Sigmoid colon (tissue), 7 donors: ENCODE results near the gene BLID. TPM values are rescaled to one million over a fixed set of nuclear protein-coding genes. Genes with fewer than 3 reads are reported as not detected.

Experiments used
- DNase-seq: peaks from one replicate; pipeline ENCODE4 v3.0.0-alpha.2; 2019
- H3K27ac ChIP-seq, 4 donors: fragments of 200-600 bp; sonication (generic); one replicate each; pipeline ENCODE4 v1.5.1; 2016 to 2019; ENCODE audit warnings: mild to moderate bottlenecking in 1 of 4
- H3K27me3 ChIP-seq, 3 donors: fragments of 200-600 bp; sonication (generic); one replicate each; pipeline ENCODE4 v1.5.1; 2019; ENCODE audit warnings: mild to moderate bottlenecking in 1 of 3
- H3K36me3 ChIP-seq, 4 donors: fragments of 200-600 bp; sonication (generic); one replicate each; pipeline ENCODE4 v1.5.1; 2016 to 2019
- H3K4me1 ChIP-seq, 4 donors: fragments of 200-600 bp; sonication (generic); one replicate each; pipeline ENCODE4 v1.5.1; 2017 to 2019
- H3K4me3 ChIP-seq, 4 donors: fragments of 200-600 bp; sonication (generic); one replicate each; pipeline ENCODE4 v1.5.1; 2017 to 2019; ENCODE audit warnings: mild to moderate bottlenecking in 2 of 4, moderate library complexity in 1 of 4
- H3K9me3 ChIP-seq, 4 donors: fragments of 200-600 bp in 3 of 4; sonication (generic) in 3 of 4; one replicate each; pipeline versions ENCODE4 v1.5.1 to v1.6.1; 2013 to 2019
- EP300 ChIP-seq, 4 donors: sonication (generic); formaldehyde crosslinking; IDR thresholded peaks; one replicate each; pipeline ENCODE4 v1.6.1; 2017; ENCODE audit warnings: antibody characterized with exemption in 4 of 4
- POLR2A ChIP-seq, 2 donors: fragments of 450-650 bp; IDR thresholded peaks; one replicate each; pipeline ENCODE4 v1.6.1; 2016; ENCODE audit warnings: antibody characterized with exemption in 2 of 2, mild to moderate bottlenecking in 2 of 2, moderate library complexity in 2 of 2
- POLR2AphosphoS5 ChIP-seq, 4 donors: sonication (generic); formaldehyde crosslinking; IDR thresholded peaks; one replicate each; pipeline ENCODE4 v1.6.1; 2017; ENCODE audit warnings: antibody characterized with exemption in 4 of 4
- WGBS, 2 donors: extraction: QIAGEN DNeasy Blood & Tissue Kit; methylation state at CpG; one replicate each; pipeline ENCODE4 v1.1.7; 2013; 5-methylcytosine and 5-hydroxymethylcytosine counted together
- intact Hi-C: fragments of 100-400 bp; cut with DNase I; formaldehyde crosslinking; loops from one replicate; pipeline ENCODE4 v1.15.1; 2023
- polyA plus RNA-seq, 3 donors: library from polyadenylated mRNA; stranded (reverse); fragments of 200-250 nt; gene quantifications; one replicate each; pipeline ENCODE4 v1.2.3, GENCODE V29; 2013
- total RNA-seq, 4 donors: library from RNA; depleted of rRNA; stranded (reverse); fragments of >200 nt; gene quantifications; one replicate each; pipeline ENCODE4 v1.1.0, GENCODE V29; 2016
- TF ChIP-seq, protein P1 (sequence below), 4 experiments: fragments of 450-650 bp in 3 of 4; fragments of 200-600 bp in 1 of 4; IDR thresholded peaks; one replicate each; pipeline ENCODE4 v1.5.1; 2016 to 2019; ENCODE audit warnings: antibody characterized with exemption in 4 of 4, mild to moderate bottlenecking in 3 of 4, moderate library complexity in 2 of 4
- donor health status: healthy with polysubstance abuse.
- donor health status: Bipolar disorder and iron deficiency.
- donor health status: healthy.

Gene BLID
- total and polyA plus RNA-seq, 7 donors: 0.09 to 2.2 (median 1.9) TPM; not detected in 2

DNA sequence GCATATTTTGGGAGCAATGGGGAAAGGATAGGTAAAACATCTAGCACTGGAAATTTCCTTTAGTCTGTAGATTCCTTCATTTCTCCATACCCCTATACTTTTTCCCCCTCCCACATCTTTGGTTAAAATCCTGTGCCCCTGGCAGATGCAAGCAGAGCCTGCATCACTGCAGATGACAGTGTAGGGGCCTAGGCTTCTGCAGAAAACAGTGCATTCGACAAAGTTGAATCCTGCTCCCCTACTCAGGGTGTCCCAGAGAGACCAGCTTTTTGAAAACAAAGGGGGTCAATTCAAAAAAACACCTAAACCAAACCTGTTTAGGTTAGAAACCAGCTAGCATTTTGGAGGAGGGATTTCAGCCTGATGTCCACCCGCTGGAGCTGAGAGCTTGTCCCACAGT, 43.8 kb upstream of the BLID start:
- H3K4me3 ChIP-seq: no peak overlapping the region

DNA sequence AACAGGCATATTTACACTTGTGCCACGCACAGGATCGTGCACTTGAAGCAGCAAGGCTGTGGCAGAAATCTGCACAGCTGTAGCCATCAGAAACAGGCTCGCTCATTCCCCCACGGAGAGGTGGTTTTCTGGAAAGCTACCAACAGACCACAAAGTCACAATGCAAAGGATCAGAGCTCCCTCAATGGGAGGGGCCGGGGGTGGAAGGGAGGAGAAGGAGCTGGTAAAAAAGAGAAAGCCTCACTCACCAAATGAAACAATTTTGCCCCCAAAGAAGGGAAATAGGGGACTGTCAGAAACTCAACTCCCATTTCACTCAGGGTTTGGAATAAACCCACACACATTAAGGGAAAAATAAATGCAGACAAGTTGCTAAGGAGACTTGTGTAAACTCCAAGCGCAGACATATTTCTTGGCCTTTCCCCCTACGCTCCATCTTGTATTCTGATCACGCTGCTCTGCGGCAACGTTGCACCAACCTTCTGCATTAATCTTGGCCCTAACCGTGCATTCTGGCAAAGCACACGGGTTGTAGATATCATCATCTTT, 43.2 kb upstream of the BLID start:
- no peak for TF ChIP-seq POLR2AphosphoS5 (IDR thresholded peaks at IDR 0.05)
- TF ChIP-seq POLR2A (IDR thresholded peaks at IDR 0.05): no peak
- TF ChIP-seq, protein P1, sequence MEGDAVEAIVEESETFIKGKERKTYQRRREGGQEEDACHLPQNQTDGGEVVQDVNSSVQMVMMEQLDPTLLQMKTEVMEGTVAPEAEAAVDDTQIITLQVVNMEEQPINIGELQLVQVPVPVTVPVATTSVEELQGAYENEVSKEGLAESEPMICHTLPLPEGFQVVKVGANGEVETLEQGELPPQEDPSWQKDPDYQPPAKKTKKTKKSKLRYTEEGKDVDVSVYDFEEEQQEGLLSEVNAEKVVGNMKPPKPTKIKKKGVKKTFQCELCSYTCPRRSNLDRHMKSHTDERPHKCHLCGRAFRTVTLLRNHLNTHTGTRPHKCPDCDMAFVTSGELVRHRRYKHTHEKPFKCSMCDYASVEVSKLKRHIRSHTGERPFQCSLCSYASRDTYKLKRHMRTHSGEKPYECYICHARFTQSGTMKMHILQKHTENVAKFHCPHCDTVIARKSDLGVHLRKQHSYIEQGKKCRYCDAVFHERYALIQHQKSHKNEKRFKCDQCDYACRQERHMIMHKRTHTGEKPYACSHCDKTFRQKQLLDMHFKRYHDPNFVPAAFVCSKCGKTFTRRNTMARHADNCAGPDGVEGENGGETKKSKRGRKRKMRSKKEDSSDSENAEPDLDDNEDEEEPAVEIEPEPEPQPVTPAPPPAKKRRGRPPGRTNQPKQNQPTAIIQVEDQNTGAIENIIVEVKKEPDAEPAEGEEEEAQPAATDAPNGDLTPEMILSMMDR (IDR thresholded peaks at IDR 0.05): no peak
- no peak for TF ChIP-seq EP300 (IDR thresholded peaks at IDR 0.05)
- Histone ChIP-seq H3K4me1 (peaks cover 0 to 48% (median 31%) of the 10 kb centered on the region in 4 donors), H3K36me3 (no peaks in the 10 kb centered on the region), H3K27ac (peak overlapping the region; percentile 77 to 86 (median 84)), H3K4me3 (peak overlapping the region; percentile 8 to 50 (median 32)), H3K27me3 (no peaks in the 10 kb centered on the region), H3K9me3 (no peaks in the 10 kb centered on the region)
- peak; percentile 64 for DNase-seq
- intact Hi-C loops: loop anchor here (5.0 kb wide), 2 partner anchors 43 to 57 kb away; no protein-coding TSS in a partner anchor
- 38 to 52% methylated on average over 12 of the region's 12 CpGs for WGBS, 2 donors

More for the DNA sequence above, 43.8 kb upstream of the BLID start:
- Histone ChIP-seq H3K27me3 (no peaks in the 10 kb centered on the region), H3K27ac (peak overlapping the region; percentile 77 to 86 (median 84)), H3K4me1 (peaks cover 0 to 48% (median 31%) of the 10 kb centered on the region in 4 donors), H3K36me3 (no peaks in the 10 kb centered on the region), H3K9me3 (no peaks in the 10 kb centered on the region)
- 74 to 77% methylated on average over 2 of the region's 2 CpGs for WGBS, 2 donors
- intact Hi-C loops: loop anchor here (5.0 kb wide), 2 partner anchors 42 to 58 kb away; no protein-coding TSS in a partner anchor
- TF ChIP-seq, protein P1 (IDR thresholded peaks at IDR 0.05): no peak
- TF ChIP-seq EP300 (IDR thresholded peaks at IDR 0.05) (no peak), POLR2AphosphoS5 (IDR thresholded peaks at IDR 0.05) (no peak), POLR2A (IDR thresholded peaks at IDR 0.05) (no peak)
- no peak for DNase-seq

DNA sequence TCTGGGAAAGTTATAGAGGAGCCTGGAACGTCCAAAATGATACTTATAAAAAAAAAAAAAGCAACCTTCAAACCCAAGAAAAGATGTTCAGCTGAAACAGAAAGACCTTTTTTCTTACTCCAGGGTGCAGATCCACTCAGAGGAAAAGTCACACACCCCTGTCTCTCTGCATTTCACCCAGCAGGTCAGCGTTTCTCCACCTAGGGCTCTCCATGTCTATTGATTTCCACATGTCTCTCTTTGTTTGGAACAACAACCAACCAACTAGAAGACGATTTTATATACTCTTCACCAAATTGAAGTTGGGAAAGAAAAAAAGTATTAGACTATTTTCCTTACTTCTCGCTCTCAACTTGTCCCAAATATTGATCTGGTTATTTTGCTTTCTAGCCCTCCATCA, 42.2 kb upstream of the BLID start:
- Histone ChIP-seq H3K9me3 (no peaks in the 10 kb centered on the region), H3K36me3 (no peaks in the 10 kb centered on the region), H3K4me1 (peaks cover 0 to 48% (median 31%) of the 10 kb centered on the region in 4 donors), H3K27ac (peak overlapping the region; percentile 77 to 86 (median 84)), H3K4me3 (peak overlapping the region; percentile 31 to 50 (median 43)), H3K27me3 (no peaks in the 10 kb centered on the region)
- no peak for DNase-seq
- TF ChIP-seq, protein P1 (IDR thresholded peaks at IDR 0.05): no peak
- TF ChIP-seq POLR2AphosphoS5 (IDR thresholded peaks at IDR 0.05) (no peak), POLR2A (IDR thresholded peaks at IDR 0.05) (no peak), EP300 (IDR thresholded peaks at IDR 0.05) (no peak)
- 43 to 58% methylated on average over 4 of the region's 4 CpGs for WGBS, 2 donors
- intact Hi-C loops: loop anchor here (5.0 kb wide), 2 partner anchors 44 to 56 kb away; no protein-coding TSS in a partner anchor

DNA sequence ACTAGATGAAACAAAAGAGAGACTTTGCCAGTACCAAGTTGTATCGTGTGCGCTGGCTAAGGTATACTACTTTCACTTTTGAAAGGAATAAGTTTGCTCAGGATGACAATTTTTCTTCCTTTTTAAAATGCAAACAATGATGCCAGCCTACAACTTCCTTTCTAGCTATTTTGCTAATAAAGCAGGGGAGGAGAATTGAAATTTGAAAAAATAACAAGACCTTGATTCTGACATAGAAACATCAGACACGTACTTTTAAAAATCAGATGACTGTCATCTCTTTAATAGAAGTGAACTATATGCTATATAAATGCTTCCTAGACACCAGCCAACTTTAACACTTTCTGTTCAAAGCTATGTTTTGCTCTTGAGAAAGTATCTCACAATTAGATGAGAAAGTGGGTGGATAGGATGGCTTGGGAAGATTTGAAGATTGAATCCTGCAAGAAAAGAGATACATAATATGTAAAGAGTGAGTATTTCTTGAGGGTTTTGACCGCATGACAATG, 41.7 kb upstream of the BLID start:
- intact Hi-C loops: loop anchor here (5.0 kb wide), 2 partner anchors 45 to 55 kb away; no protein-coding TSS in a partner anchor
- no peaks in the 10 kb centered on the region for H3K9me3 ChIP-seq
- WGBS, 2 donors: 41 to 53% methylated on average over 4 of the region's 4 CpGs
- H3K4me3 ChIP-seq: peak overlapping the region; percentile 31 to 50 (median 43)
- TF ChIP-seq POLR2AphosphoS5 (IDR thresholded peaks at IDR 0.05) (no peak), EP300 (IDR thresholded peaks at IDR 0.05) (no peak), POLR2A (IDR thresholded peaks at IDR 0.05) (no peak)
- TF ChIP-seq, protein P1 (IDR thresholded peaks at IDR 0.05): no peak
- peak overlapping the region; percentile 77 to 86 (median 84) for H3K27ac ChIP-seq
- H3K27me3 ChIP-seq: no peaks in the 10 kb centered on the region
- no peak for DNase-seq
- H3K36me3 ChIP-seq: no peaks in the 10 kb centered on the region
- H3K4me1 ChIP-seq: peaks cover 0 to 48% (median 31%) of the 10 kb centered on the region in 4 donors
